HepG2 (cell line): ENCODE results near the gene CTCF. TPM values are rescaled to one million over a fixed set of nuclear protein-coding genes. Genes with fewer than 3 reads are reported as not detected.
A peak's percentile ranks its signal among the peaks of the same experiment; 100 is the strongest.

ENCODE experiments used
- ARNTL ChIP-seq: sonication (generic); formaldehyde crosslinking; IDR thresholded peaks from 2 replicates; pipeline ENCODE4 v1.4.0; 2020; ENCODE audit warnings: mild to moderate bottlenecking, missing genetic modification reagents
- BORCS8-MEF2B ChIP-seq: sonication (generic); formaldehyde crosslinking; IDR thresholded peaks from 2 replicates; pipeline ENCODE4 v1.8.0; 2022; ENCODE audit warnings: mild to moderate bottlenecking, missing genetic modification reagents
- CEBPB ChIP-seq: IDR thresholded peaks from 2 replicates; pipeline ENCODE4 v1.6.1; 2011; ENCODE audit warnings: low read depth, low read length, improper control_type of control experiment, borderline replicate concordance
- MAFF ChIP-seq: IDR thresholded peaks from 2 replicates; pipeline ENCODE4 v1.6.1; 2011; ENCODE audit warnings: low read depth, low read length, improper control_type of control experiment
- PITX1 ChIP-seq: sonication (generic); formaldehyde crosslinking; IDR thresholded peaks from 2 replicates; pipeline ENCODE4 v1.5.1; 2020; ENCODE audit warnings: mild to moderate bottlenecking, missing genetic modification reagents
- STAG1 ChIP-seq: sonication (generic); formaldehyde crosslinking; IDR thresholded peaks from 2 replicates; pipeline ENCODE4 v1.4.0; 2020; ENCODE audit warnings: missing genetic modification reagents
- XBP1 ChIP-seq: sonication (generic); formaldehyde crosslinking; IDR thresholded peaks from 2 replicates; pipeline ENCODE4 v1.5.0; 2020; ENCODE audit warnings: missing genetic modification reagents
- ZBTB7B ChIP-seq: sonication (generic); formaldehyde crosslinking; IDR thresholded peaks from 2 replicates; pipeline ENCODE4 v1.4.0; 2020; ENCODE audit warnings: missing genetic modification reagents
- ZNF331 ChIP-seq: sonication (generic); formaldehyde crosslinking; IDR thresholded peaks from 2 replicates; pipeline ENCODE4 v1.4.0; 2020; ENCODE audit warnings: missing genetic modification reagents
- ZNF780A ChIP-seq: sonication (generic); formaldehyde crosslinking; IDR thresholded peaks from 2 replicates; pipeline ENCODE4 v1.8.0; 2022; ENCODE audit warnings: mild to moderate bottlenecking, missing genetic modification reagents, moderate library complexity
- polyA plus RNA-seq, 8 experiments: library from polyadenylated mRNA; depleted of rRNA in 3 of 8; stranded (reverse) in 7 of 8; unstranded in 1 of 8; fragments of >200 nt; fragmentation: Illumina TruSeq in 4 of 8; extraction: Trizol in 4 of 8; gene quantifications; 2 replicates each; pipeline versions ENCODE4 v1.2.1 to v1.2.3, GENCODE V29; 2011 to 2016; ENCODE audit warnings: low read depth in 4 of 8, missing spikeins in 1 of 8, mixed read lengths in 1 of 8; ENCODE audit not compliant: insufficient read depth in 1 of 8
- total RNA-seq, 5 experiments: library from RNA; depleted of rRNA; stranded (reverse); fragments of >200 nt; fragmentation: Illumina TruSeq; extraction: Trizol; gene quantifications; 2 replicates each; pipeline ENCODE4 v1.2.3, GENCODE V29; 2016; ENCODE audit warnings: low read depth in 1 of 5
- TF ChIP-seq, protein P1 (sequence below): sonication (generic); IDR thresholded peaks from 2 replicates; pipeline ENCODE4 v1.6.1; 2016; ENCODE audit warnings: low read depth, borderline replicate concordance
- TF ChIP-seq, protein P2 (sequence below): sonication (generic); formaldehyde crosslinking; IDR thresholded peaks from 2 replicates; pipeline ENCODE4 v1.4.0; 2020; ENCODE audit warnings: missing genetic modification reagents
- TF ChIP-seq, protein P3 (sequence below): sonication (generic); formaldehyde crosslinking; IDR thresholded peaks from 2 replicates; pipeline ENCODE4 v1.5.0; 2020; ENCODE audit warnings: missing genetic modification reagents, mild to moderate bottlenecking, borderline replicate concordance
- TF ChIP-seq, protein P4 (sequence below): sonication (generic); formaldehyde crosslinking; IDR thresholded peaks from 2 replicates; pipeline ENCODE4 v1.8.0; 2022; ENCODE audit warnings: mild to moderate bottlenecking, missing genetic modification reagents, borderline replicate concordance
- TF ChIP-seq, protein P5 (sequence below): sonication (generic); formaldehyde crosslinking; IDR thresholded peaks from 2 replicates; pipeline ENCODE4 v1.5.1; 2020; ENCODE audit warnings: missing genetic modification reagents, mild to moderate bottlenecking, borderline replicate concordance
- TF ChIP-seq, protein P6 (sequence below): sonication (generic); formaldehyde crosslinking; IDR thresholded peaks from 2 replicates; pipeline ENCODE4 v1.9.0; 2021; ENCODE audit warnings: missing genetic modification reagents, borderline replicate concordance
- TF ChIP-seq, protein P7 (sequence below): sonication (generic); formaldehyde crosslinking; conservative IDR thresholded peaks from 2 replicates; pipeline ENCODE4 v1.8.0; 2022; ENCODE audit warnings: missing genetic modification reagents

Gene CTCF
- total and polyA plus RNA-seq, 2 of the 13 experiments (the other 11 are each of a cell fraction or from before 2014, with no cell fraction given) = 19.5 to 37.5 TPM

DNA sequence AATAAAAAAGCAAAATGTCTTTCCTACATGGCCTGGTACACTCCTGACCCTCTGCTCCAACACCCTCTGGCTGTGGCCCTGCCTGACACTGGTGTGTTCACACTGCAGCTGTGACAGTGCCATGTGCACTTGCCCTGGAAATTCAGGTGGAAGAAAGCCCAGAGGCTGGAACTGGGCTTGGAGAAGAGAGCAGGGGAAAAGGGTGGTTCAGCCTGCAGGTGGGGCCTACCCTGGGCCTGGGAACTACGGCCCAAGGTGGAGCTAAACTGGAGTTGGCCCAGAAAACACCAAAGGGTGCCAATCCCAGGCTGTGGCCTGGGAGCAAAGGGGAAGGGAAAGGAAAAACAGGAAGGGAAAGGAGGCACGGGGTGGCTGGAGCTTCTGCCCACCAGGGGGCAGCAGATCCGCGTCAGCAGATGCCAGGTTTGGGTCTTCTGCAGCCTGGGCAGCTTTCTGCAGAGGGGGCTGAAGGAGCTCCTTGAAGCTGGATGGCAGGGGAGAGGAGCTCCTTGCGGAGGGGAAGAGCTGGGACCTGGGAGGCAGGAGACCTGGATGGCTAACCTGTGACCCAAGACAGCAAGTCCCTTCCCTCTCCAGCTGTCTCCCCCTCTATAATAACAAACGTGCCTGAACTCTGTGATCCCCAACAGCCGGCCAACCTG lies 15.4 kb upstream of the CTCF start (continued):
- TF ChIP-seq PITX1 (no peak), ZNF331 (CRISPR knock-in tag) (0 out of 2 replicates have a peak, but pooled peaks have one; percentile 56), STAG1 (CRISPR knock-in tag) (peak; percentile 91), ZBTB7B (CRISPR knock-in tag) (0 out of 2 replicates have a peak, but pooled peaks have one; percentile 46), XBP1 (CRISPR knock-in tag) (no peak), BORCS8-MEF2B (CRISPR knock-in tag) (no peak), CEBPB (no peak), MAFF (peak; percentile 18; the same call in 1 of the 2 replicates), ARNTL (CRISPR knock-in tag) (0 out of 2 replicates have a peak, but pooled peaks have one; percentile 52), ZNF780A (CRISPR knock-in tag) (no peak)
- TF ChIP-seq, protein P1, sequence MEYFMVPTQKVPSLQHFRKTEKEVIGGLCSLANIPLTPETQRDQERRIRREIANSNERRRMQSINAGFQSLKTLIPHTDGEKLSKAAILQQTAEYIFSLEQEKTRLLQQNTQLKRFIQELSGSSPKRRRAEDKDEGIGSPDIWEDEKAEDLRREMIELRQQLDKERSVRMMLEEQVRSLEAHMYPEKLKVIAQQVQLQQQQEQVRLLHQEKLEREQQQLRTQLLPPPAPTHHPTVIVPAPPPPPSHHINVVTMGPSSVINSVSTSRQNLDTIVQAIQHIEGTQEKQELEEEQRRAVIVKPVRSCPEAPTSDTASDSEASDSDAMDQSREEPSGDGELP = peak; percentile 38; the same call in 1 of the 2 replicates
- TF ChIP-seq, protein P2, sequence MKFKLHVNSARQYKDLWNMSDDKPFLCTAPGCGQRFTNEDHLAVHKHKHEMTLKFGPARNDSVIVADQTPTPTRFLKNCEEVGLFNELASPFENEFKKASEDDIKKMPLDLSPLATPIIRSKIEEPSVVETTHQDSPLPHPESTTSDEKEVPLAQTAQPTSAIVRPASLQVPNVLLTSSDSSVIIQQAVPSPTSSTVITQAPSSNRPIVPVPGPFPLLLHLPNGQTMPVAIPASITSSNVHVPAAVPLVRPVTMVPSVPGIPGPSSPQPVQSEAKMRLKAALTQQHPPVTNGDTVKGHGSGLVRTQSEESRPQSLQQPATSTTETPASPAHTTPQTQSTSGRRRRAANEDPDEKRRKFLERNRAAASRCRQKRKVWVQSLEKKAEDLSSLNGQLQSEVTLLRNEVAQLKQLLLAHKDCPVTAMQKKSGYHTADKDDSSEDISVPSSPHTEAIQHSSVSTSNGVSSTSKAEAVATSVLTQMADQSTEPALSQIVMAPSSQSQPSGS (CRISPR knock-in tag) = 0 out of 2 replicates have a peak, but pooled peaks have one; percentile 25
- TF ChIP-seq, protein P3, sequence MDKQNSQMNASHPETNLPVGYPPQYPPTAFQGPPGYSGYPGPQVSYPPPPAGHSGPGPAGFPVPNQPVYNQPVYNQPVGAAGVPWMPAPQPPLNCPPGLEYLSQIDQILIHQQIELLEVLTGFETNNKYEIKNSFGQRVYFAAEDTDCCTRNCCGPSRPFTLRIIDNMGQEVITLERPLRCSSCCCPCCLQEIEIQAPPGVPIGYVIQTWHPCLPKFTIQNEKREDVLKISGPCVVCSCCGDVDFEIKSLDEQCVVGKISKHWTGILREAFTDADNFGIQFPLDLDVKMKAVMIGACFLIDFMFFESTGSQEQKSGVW (CRISPR knock-in tag) = no peak
- TF ChIP-seq, protein P4, sequence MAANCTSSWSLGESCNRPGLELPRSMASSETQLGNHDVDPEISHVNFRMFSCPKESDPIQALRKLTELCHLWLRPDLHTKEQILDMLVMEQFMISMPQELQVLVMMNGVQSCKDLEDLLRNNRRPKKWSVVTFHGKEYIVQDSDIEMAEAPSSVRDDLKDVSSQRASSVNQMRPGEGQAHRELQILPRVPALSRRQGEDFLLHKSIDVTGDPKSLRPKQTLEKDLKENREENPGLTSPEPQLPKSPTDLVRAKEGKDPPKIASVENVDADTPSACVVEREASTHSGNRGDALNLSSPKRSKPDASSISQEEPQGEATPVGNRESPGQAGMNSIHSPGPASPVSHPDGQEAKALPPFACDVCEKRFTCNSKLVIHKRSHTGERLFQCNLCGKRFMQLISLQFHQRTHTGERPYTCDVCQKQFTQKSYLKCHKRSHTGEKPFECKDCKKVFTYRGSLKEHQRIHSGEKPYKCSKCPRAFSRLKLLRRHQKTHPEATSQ (CRISPR knock-in tag) = no peak
- TF ChIP-seq, protein P5, sequence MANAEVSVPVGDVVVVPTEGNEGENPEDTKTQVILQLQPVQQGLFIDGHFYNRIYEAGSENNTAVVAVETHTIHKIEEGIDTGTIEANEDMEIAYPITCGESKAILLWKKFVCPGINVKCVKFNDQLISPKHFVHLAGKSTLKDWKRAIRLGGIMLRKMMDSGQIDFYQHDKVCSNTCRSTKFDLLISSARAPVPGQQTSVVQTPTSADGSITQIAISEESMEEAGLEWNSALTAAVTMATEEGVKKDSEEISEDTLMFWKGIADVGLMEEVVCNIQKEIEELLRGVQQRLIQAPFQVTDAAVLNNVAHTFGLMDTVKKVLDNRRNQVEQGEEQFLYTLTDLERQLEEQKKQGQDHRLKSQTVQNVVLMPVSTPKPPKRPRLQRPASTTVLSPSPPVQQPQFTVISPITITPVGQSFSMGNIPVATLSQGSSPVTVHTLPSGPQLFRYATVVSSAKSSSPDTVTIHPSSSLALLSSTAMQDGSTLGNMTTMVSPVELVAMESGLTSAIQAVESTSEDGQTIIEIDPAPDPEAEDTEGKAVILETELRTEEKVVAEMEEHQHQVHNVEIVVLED = no peak
- TF ChIP-seq, protein P6, sequence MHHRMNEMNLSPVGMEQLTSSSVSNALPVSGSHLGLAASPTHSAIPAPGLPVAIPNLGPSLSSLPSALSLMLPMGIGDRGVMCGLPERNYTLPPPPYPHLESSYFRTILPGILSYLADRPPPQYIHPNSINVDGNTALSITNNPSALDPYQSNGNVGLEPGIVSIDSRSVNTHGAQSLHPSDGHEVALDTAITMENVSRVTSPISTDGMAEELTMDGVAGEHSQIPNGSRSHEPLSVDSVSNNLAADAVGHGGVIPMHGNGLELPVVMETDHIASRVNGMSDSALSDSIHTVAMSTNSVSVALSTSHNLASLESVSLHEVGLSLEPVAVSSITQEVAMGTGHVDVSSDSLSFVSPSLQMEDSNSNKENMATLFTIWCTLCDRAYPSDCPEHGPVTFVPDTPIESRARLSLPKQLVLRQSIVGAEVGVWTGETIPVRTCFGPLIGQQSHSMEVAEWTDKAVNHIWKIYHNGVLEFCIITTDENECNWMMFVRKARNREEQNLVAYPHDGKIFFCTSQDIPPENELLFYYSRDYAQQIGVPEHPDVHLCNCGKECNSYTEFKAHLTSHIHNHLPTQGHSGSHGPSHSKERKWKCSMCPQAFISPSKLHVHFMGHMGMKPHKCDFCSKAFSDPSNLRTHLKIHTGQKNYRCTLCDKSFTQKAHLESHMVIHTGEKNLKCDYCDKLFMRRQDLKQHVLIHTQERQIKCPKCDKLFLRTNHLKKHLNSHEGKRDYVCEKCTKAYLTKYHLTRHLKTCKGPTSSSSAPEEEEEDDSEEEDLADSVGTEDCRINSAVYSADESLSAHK (CRISPR knock-in tag) = no peak
- TF ChIP-seq, protein P7, sequence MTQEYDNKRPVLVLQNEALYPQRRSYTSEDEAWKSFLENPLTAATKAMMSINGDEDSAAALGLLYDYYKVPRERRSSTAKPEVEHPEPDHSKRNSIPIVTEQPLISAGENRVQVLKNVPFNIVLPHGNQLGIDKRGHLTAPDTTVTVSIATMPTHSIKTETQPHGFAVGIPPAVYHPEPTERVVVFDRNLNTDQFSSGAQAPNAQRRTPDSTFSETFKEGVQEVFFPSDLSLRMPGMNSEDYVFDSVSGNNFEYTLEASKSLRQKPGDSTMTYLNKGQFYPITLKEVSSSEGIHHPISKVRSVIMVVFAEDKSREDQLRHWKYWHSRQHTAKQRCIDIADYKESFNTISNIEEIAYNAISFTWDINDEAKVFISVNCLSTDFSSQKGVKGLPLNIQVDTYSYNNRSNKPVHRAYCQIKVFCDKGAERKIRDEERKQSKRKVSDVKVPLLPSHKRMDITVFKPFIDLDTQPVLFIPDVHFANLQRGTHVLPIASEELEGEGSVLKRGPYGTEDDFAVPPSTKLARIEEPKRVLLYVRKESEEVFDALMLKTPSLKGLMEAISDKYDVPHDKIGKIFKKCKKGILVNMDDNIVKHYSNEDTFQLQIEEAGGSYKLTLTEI (CRISPR knock-in tag) = no peak
